ENCODE measurements around the gene XIRP1.
"Not testable (repeated sequence)": the region's sequence is repeated elsewhere in the genome, so short reads cannot be mapped to it uniquely, and the experiment has no call there.

The XIRP1 gene

GRCh38 chr3:39176025-39176714 lies 16.2 kb downstream of the XIRP1 start:
- no peak overlapping the region for H3K4me3 ChIP-seq (ENCODE audit: low read depth, low read length)
- DNase-seq (ENCODE audit: low read depth) = no peak
- no peak for TF ChIP-seq CTCF (IDR thresholded peaks at IDR 0.05; ENCODE audit: control insufficient read depth, extremely low read depth, insufficient read depth)

- no peak overlapping the region for H3K4me3 ChIP-seq (ENCODE audit: low read depth, low read length)
- no peak for DNase-seq (ENCODE audit: low read depth)
- no peak for TF ChIP-seq CTCF (IDR thresholded peaks at IDR 0.05; ENCODE audit: control insufficient read depth, extremely low read depth, insufficient read depth)
Measured at GRCh38 chr3:39173318-39174125, 18.9 kb downstream of the XIRP1 start.

GRCh38 chr3:39171860-39172259 lies 20.5 kb downstream of the XIRP1 start:
- H3K4me3 ChIP-seq (ENCODE audit: low read depth, low read length) = no peak overlapping the region
- no peak for TF ChIP-seq CTCF (IDR thresholded peaks at IDR 0.05; ENCODE audit: control insufficient read depth, extremely low read depth, insufficient read depth)
- DNase-seq (ENCODE audit: low read depth) = no peak

GRCh38 chr3:39170877-39171276 lies 21.5 kb downstream of the XIRP1 start:
- not testable (repeated sequence) for DNase-seq (ENCODE audit: low read depth); H3K4me3 ChIP-seq (ENCODE audit: low read depth, low read length)

- H3K4me3 ChIP-seq (ENCODE audit: low read depth, low read length) = no peak overlapping the region
- TF ChIP-seq CTCF (IDR thresholded peaks at IDR 0.05; ENCODE audit: control insufficient read depth, extremely low read depth, insufficient read depth) = no peak
- DNase-seq (ENCODE audit: low read depth) = no peak
Measured at GRCh38 chr3:39170461-39170860, 21.9 kb downstream of the XIRP1 start.

GRCh38 chr3:39169712-39170111 lies 22.7 kb downstream of the XIRP1 start:
- DNase-seq (ENCODE audit: low read depth) = no peak
- H3K4me3 ChIP-seq (ENCODE audit: low read depth, low read length) = no peak overlapping the region
- no peak for TF ChIP-seq CTCF (IDR thresholded peaks at IDR 0.05; ENCODE audit: control insufficient read depth, extremely low read depth, insufficient read depth)

- DNase-seq (ENCODE audit: low read depth) = no peak
- TF ChIP-seq CTCF (IDR thresholded peaks at IDR 0.05; ENCODE audit: control insufficient read depth, extremely low read depth, insufficient read depth) = no peak
- no peak overlapping the region for H3K4me3 ChIP-seq (ENCODE audit: low read depth, low read length)
Measured at GRCh38 chr3:39168156-39168780, 24.1 kb downstream of the XIRP1 start.
